K562 (cell line): Measurements from ENCODE around the gene SYPL2. TPM values are rescaled to one million over a fixed set of nuclear protein-coding genes. Genes with fewer than 3 reads are reported as not detected.

Source experiments
- ATAC-seq: fragments of 200-7000 bp; cut with Tn5 transposase; 3 replicates; pipeline ENCODE4 v1.9.1; 2020; ENCODE audit warnings: moderate library complexity
- Bru-seq: library from RNA; stranded (reverse); fragments of 400-500 nt; gene quantifications from one replicate; lab custom pipeline; 2021; lab: Mats Ljungman, UMichigan
- BruChase-seq, 2 experiments: library from RNA; stranded (reverse); fragments of 400-500 nt; gene quantifications; one replicate each; lab custom pipeline; 2021; lab: Mats Ljungman, UMichigan
- BruUV-seq: library from RNA; stranded (reverse); fragments of 400-500 nt; replicated peaks from 2 replicates; lab custom pipeline; 2021; lab: Mats Ljungman, UMichigan
- CTCF ChIA-PET: fragments of 300-600 bp; formaldehyde crosslinking; extraction: SDS; loops from one replicate; lab custom pipeline; 2021; ENCODE audit warnings: low intra/inter-chr PET ratio; lab: Yijun Ruan, JAX
- POLR2A ChIA-PET: fragments of 300-600, 350-650 bp; sonication (Branson Sonifier 250); formaldehyde crosslinking; extraction: SDS; loops from one replicate; lab custom pipeline; 2021; ENCODE audit warnings: antibody characterized with exemption, inconsistent platforms; lab: Yijun Ruan, JAX
- DNase-seq, 4 experiments: peaks; one replicate each; pipeline versions ENCODE4 v3.0.0 to v3.0.0-alpha.2; 2011 to 2018; ENCODE audit warnings: low spot score in 3 of 4, mixed read lengths in 3 of 4; ENCODE audit errors: extremely low read depth in 1 of 4
- FAIRE-seq: peaks from 2 replicates; lab custom pipeline; 2011; peaks lifted over from hg19 to GRCh38; lab: Jason Lieb, UNC
- H2AFZ ChIP-seq: 2 replicates; pipeline ENCODE4 v1.6.0; 2011; ENCODE audit warnings: low read depth, low read length, control low read depth, inconsistent platforms
- H3K27ac ChIP-seq: fragments of 200-600 bp; 3 replicates; pipeline ENCODE4 v1.8.0; 2011; ENCODE audit warnings: low read depth, mild to moderate bottlenecking, control low read depth, inconsistent platforms, low read length, moderate library complexity, mixed read lengths; ENCODE audit errors: extremely low read depth
- H3K27me3 ChIP-seq, 2 experiments: fragments of 300-600 bp in 1 of 2; 2 replicates in 1 of 2; 3 replicates in 1 of 2; pipeline versions ENCODE4 v1.6.0 to v1.8.0; 2011; ENCODE audit warnings: inconsistent platforms in 2 of 2, low read length in 2 of 2, mild to moderate bottlenecking in 1 of 2, mixed read lengths in 1 of 2, moderate library complexity in 1 of 2; ENCODE audit not compliant: control insufficient read depth in 2 of 2, insufficient read depth in 2 of 2
- H3K36me3 ChIP-seq: fragments of 300-600 bp; 3 replicates; pipeline ENCODE4 v1.8.0; 2011; ENCODE audit warnings: mild to moderate bottlenecking, low read length, inconsistent platforms; ENCODE audit not compliant: control insufficient read depth, insufficient read depth
- H3K4me1 ChIP-seq, 2 experiments: fragments of 200-600 bp in 1 of 2; replicated peaks in 1 of 2; 2 replicates in 1 of 2; 3 replicates in 1 of 2; pipeline versions ENCODE4 v1.5.1 to v1.8.0; 2011; ENCODE audit warnings: inconsistent platforms in 2 of 2, low read length in 2 of 2, mild to moderate bottlenecking in 1 of 2, mixed read lengths in 1 of 2, moderate library complexity in 1 of 2; ENCODE audit not compliant: control insufficient read depth in 2 of 2, insufficient read depth in 2 of 2
- H3K4me2 ChIP-seq: 2 replicates; pipeline ENCODE4 v1.6.1; 2011; ENCODE audit warnings: low read length, control low read depth, inconsistent platforms, mixed read lengths; ENCODE audit not compliant: insufficient read depth
- H3K4me3 ChIP-seq: fragments of 200-600 bp; sonication (generic), shearing (Covaris generic); 2 replicates; pipeline ENCODE4 v1.5.1; 2016; ENCODE audit warnings: control low read depth, inconsistent platforms
- H3K79me2 ChIP-seq: fragments of 200-600 bp; 3 replicates; pipeline ENCODE4 v1.8.0; 2011; ENCODE audit warnings: low read length, inconsistent platforms; ENCODE audit not compliant: control insufficient read depth, insufficient read depth
- H3K9ac ChIP-seq, 2 experiments: 2 replicates each; pipeline versions ENCODE4 v1.6.0 to v1.6.1; 2011; ENCODE audit warnings: low read depth in 2 of 2, low read length in 2 of 2, control low read depth in 1 of 2, inconsistent platforms in 1 of 2, mild to moderate bottlenecking in 1 of 2, mixed read lengths in 1 of 2; ENCODE audit not compliant: insufficient read depth in 1 of 2
- H3K9me1 ChIP-seq: one replicate; pipeline ENCODE4 v1.6.0; 2011; ENCODE audit warnings: inconsistent platforms, mild to moderate bottlenecking, low read length, moderate library complexity; ENCODE audit not compliant: control insufficient read depth, insufficient read depth
- H3K9me3 ChIP-seq: replicated peaks from 2 replicates; pipeline ENCODE4 v1.5.1; 2011; ENCODE audit warnings: low read depth, low read length, inconsistent platforms; ENCODE audit not compliant: control insufficient read depth, insufficient read depth
- H4K20me1 ChIP-seq: replicated peaks from 2 replicates; pipeline ENCODE4 v1.6.1; 2011; ENCODE audit warnings: low read length, inconsistent platforms, mixed read lengths; ENCODE audit not compliant: control insufficient read depth, insufficient read depth
- BHLHE40 ChIP-seq: IDR thresholded peaks from 2 replicates; pipeline ENCODE4 v1.6.1; 2011; ENCODE audit warnings: low read length, improper control_type of control experiment
- CTCF ChIP-seq, 3 experiments: IDR thresholded peaks in 2 of 3; conservative IDR thresholded peaks in 1 of 3; 2 replicates each; pipeline ENCODE4 v1.5.1; 2011 to 2012; ENCODE audit warnings: low read length in 3 of 3, mild to moderate bottlenecking in 3 of 3, control low read depth in 2 of 3, improper control_type of control experiment in 1 of 3, inconsistent platforms in 1 of 3, low read depth in 1 of 3, mixed read lengths in 1 of 3, moderate library complexity in 1 of 3; ENCODE audit not compliant: insufficient read depth in 2 of 3
- EZH2 ChIP-seq: IDR thresholded peaks from 2 replicates; pipeline ENCODE4 v1.6.1; 2012; ENCODE audit warnings: low read depth, mild to moderate bottlenecking, inconsistent platforms, low read length, borderline replicate concordance
- RAD51 ChIP-seq: fragments of 450-650 bp; IDR thresholded peaks from 2 replicates; pipeline ENCODE4 v1.7.1; 2016; ENCODE audit warnings: low read depth, mild to moderate bottlenecking, borderline replicate concordance
- TFE3 ChIP-seq: fragments of 450-650 bp; formaldehyde crosslinking; IDR thresholded peaks from 2 replicates; pipeline ENCODE4 v1.4.0; 2020; ENCODE audit warnings: mild to moderate bottlenecking, mixed read lengths
- THRAP3 ChIP-seq: fragments of 450-650 bp; IDR thresholded peaks from 2 replicates; pipeline ENCODE4 v1.6.1; 2016; ENCODE audit warnings: mild to moderate bottlenecking, inconsistent platforms, borderline replicate concordance
- USF1 ChIP-seq: sonication (generic); formaldehyde crosslinking; IDR thresholded peaks from 2 replicates; pipeline ENCODE4 v1.9.0; 2022; ENCODE audit warnings: mild to moderate bottlenecking, missing genetic modification reagents
- VEZF1 ChIP-seq: fragments of 200-800 bp; sonication (Bioruptor generic); IDR thresholded peaks from 2 replicates; pipeline ENCODE4 v1.6.1; 2017; ENCODE audit warnings: missing genetic modification characterization, missing compliant biosample characterization
- ZNF24 ChIP-seq: fragments of 450-650 bp; IDR thresholded peaks from 2 replicates; pipeline ENCODE4 v1.6.1; 2016
- WGBS: fragments of 100-300 bp; shearing (Covaris generic); methylation state at CpG from one replicate; pipeline ENCODE4 v1.1.6; 2016; ENCODE audit warnings: low coverage, mixed read lengths; ENCODE audit not compliant: insufficient coverage; ENCODE audit errors: missing lambda C conversion rate; 5-methylcytosine and 5-hydroxymethylcytosine counted together
- in situ Hi-C: fragments of 300-500 bp; cut with MboI; formaldehyde crosslinking; loops from 4 replicates; pipeline ENCODE4 v1.15.0; 2018; ENCODE audit warnings: inconsistent platforms, mixed read lengths
- intact Hi-C: fragments of 100-400 bp; cut with micrococcal nuclease; formaldehyde crosslinking; loops from 2 replicates; pipeline ENCODE4 v1.14.2; 2022
- long read RNA-seq, 3 experiments: library from polyadenylated mRNA in 2 of 3; library from RNA in 1 of 3; unstranded in 2 of 3; stranded (forward) in 1 of 3; transcript quantifications; one replicate each; pipeline ENCODE4 v2.0.0, GENCODE V29; 2019 to 2022
- polyA minus RNA-seq, 3 experiments: library from RNA; depleted of rRNA, polyadenylated mRNA; stranded (reverse); fragments of >200 nt; gene quantifications; 2 replicates each; pipeline ENCODE4 v1.2.3, GENCODE V29; 2011
- polyA plus RNA-seq, 8 experiments: library from polyadenylated mRNA; depleted of rRNA in 4 of 8; stranded (reverse) in 5 of 8; unstranded in 3 of 8; fragments of >200 nt; fragmentation: Nextera tagmentation in 2 of 8; fragmentation: Illumina TruSeq in 1 of 8; extraction: Ambion mirVana in 2 of 8; extraction: Trizol in 1 of 8; gene quantifications; 2 replicates each; pipeline versions ENCODE4 v1.2.1 to v1.2.3, GENCODE V29; 2011 to 2014; ENCODE audit warnings: inconsistent platforms in 1 of 8, missing spikeins in 1 of 8
- total RNA-seq, 7 experiments: library from RNA; depleted of rRNA in 6 of 7; stranded (reverse); fragments of >200 nt in 6 of 7; fragmentation: Illumina TruSeq in 2 of 7; extraction: Trizol in 2 of 7; gene quantifications; 2 replicates each; pipeline versions ENCODE4 v1.2.1 to v1.2.3, GENCODE V29; 2011 to 2021; ENCODE audit warnings: low replicate concordance in 1 of 7

Gene SYPL2
- total RNA-seq (2011; cell fraction: chromatin; rRNA removed; ENCODE audit: low replicate concordance): 0.19 and 0.21 TPM in 2 replicates
- total RNA-seq (2011; cell fraction: nucleolus; rRNA removed): 0.17 TPM in 1 of 2 replicates, not detected in the other
- 0.15 and 0.46 TPM in 2 replicates for total RNA-seq (2011; cell fraction: nucleoplasm; rRNA removed)
- 0.04 and 0.05 TPM in 2 replicates for total RNA-seq (2014; rRNA removed)
- total RNA-seq (2014; rRNA removed; fragmentation: Illumina TruSeq; extraction: Trizol): 0.03 TPM in 1 of 2 replicates, not detected in the other
- total RNA-seq (2015; rRNA removed; fragmentation: Illumina TruSeq; extraction: Trizol): 0.07 and 0.08 TPM in 2 replicates
- 0.20 and 0.22 TPM in 2 replicates for total RNA-seq (2021)
- 0.03 TPM in 2 replicates for polyA plus RNA-seq (2011; rRNA removed)
- 0.06 and 0.07 TPM in 2 replicates for polyA plus RNA-seq (2011; cell fraction: cytosol; rRNA removed)
- 0.08 and 0.24 TPM in 2 replicates for polyA plus RNA-seq (2011; cell fraction: nucleus; rRNA removed)
- 0.04 and 0.13 TPM in 2 replicates for polyA plus RNA-seq (2012)
- polyA plus RNA-seq (2014; fragmentation: Illumina TruSeq; extraction: Trizol): 0.12 and 0.35 TPM in 2 replicates
- under 1 TPM in 1 of 2 experiments, not detected in 1; 0.03 TPM for polyA plus RNA-seq (2014; fragmentation: Nextera tagmentation; extraction: Ambion mirVana)
- polyA plus RNA-seq (2014; rRNA removed): 0.20 and 0.31 TPM in 2 replicates
- 0.03 and 0.11 TPM in 2 replicates for polyA minus RNA-seq (2011; rRNA and poly(A)+ RNA removed)
- polyA minus RNA-seq (2011; cell fraction: cytosol; rRNA and poly(A)+ RNA removed): not detected in 2 replicates
- polyA minus RNA-seq (2011; cell fraction: nucleus; rRNA and poly(A)+ RNA removed): not detected in 2 replicates
- Bru-seq, nascent RNA: percentile 22 among the genes with signal in this experiment
- percentile 6 among the genes with signal in this experiment for BruChase-seq, experiment 1, labeled RNA remaining after a 2-hour chase
- BruChase-seq, experiment 2, labeled RNA remaining after a 6-hour chase: percentile 13 among the genes with signal in this experiment
- long read RNA-seq, experiment 1: 0 reads
- long read RNA-seq, experiment 2: 0 reads
- long read RNA-seq, experiment 3: 0 reads

- Histone ChIP-seq H3K36me3 (no peaks in the 10 kb centered on the region), H3K27ac (no peak within 1 kb of the TSS), H3K9ac (peak within 1 kb of the TSS in 1 of 2 experiments; percentile 83; a peak in 3 of 4 replicates), H4K20me1 (no peaks in the 10 kb centered on the region; the same call in 1 of the 2 replicates), H3K4me2 (peak within 1 kb of the TSS; percentile 64), H3K4me1 (peaks cover 0 to 11% of the 10 kb centered on the region in 2 experiments; a peak in 3 of 5 replicates), H3K9me1 (no peaks in the 10 kb centered on the region), H3K4me3 (peak within 1 kb of the TSS; percentile 38), H3K79me2 (no peaks in the 10 kb centered on the region), H2AFZ (peak within 1 kb of the TSS; percentile 71), H3K27me3 (peaks cover 56 to 61% of the 10 kb centered on the region in 2 experiments), H3K9me3 (no peaks in the 10 kb centered on the region)
- BruUV-seq: no TSS peak
- ATAC-seq: peak; percentile 85
- no peak for FAIRE-seq
- CTCF ChIA-PET: no interaction called here
- peak; percentile 43 to 64 (median 58) for DNase-seq
- POLR2A ChIA-PET: no interaction called here
- WGBS: 5% methylated on average over 84 of the region's 88 CpGs
- intact Hi-C loops: no loop called here
- in situ Hi-C loops: no loop called here
- TF ChIP-seq VEZF1 (CRISPR knock-in tag) (peak; percentile 33; the same call in 1 of the 2 replicates), THRAP3 (no peak), CTCF (IDR thresholded peaks at IDR 0.05 in 2 of 3, conservative IDR thresholded peaks at IDR 0.05 in 1 of 3; ENCODE audit: insufficient read depth in 2 of 3, low read depth in 1 of 3, low read length in 3 of 3) (peak in 1 of 3 experiments; percentile 15; a peak in 1 of 6 replicates), BHLHE40 (no peak; the same call in 1 of the 2 replicates), USF1 (CRISPR knock-in tag) (peak; percentile 83), TFE3 (CRISPR knock-in tag) (peak; percentile 62), EZH2 (peak; percentile 72; the same call in 1 of the 2 replicates), ZNF24 (no peak), RAD51 (peak; percentile 80)
Measured at GRCh38 chr1:109466452-109467300, at the start of gene SYPL2. TSS of gene SYPL2 (plus strand) at chr1:109466546. CDS start at chr1:109466844, 298 bp downstream.
